Testis (tissue), 3 donors: ENCODE measurements around the gene MINDY4. TPM values are rescaled to one million over a fixed set of nuclear protein-coding genes. Genes with fewer than 3 reads are reported as not detected.

Source experiments
- DNase-seq: peaks from one replicate; pipeline ENCODE4 v3.0.0-alpha.2; 2019
- H3K27ac ChIP-seq, 2 donors: fragments of 200-600 bp; sonication (generic); one replicate each; pipeline ENCODE4 v1.5.1; 2019
- H3K27me3 ChIP-seq: fragments of 200-600 bp; sonication (generic); one replicate; pipeline ENCODE4 v1.5.1; 2019
- H3K36me3 ChIP-seq: fragments of 200-600 bp; sonication (generic); one replicate; pipeline ENCODE4 v1.5.1; 2017; ENCODE audit warnings: low read depth; ENCODE audit errors: missing control alignments
- H3K4me1 ChIP-seq: fragments of 200-600 bp; sonication (generic); one replicate; pipeline ENCODE4 v1.5.1; 2019
- H3K4me3 ChIP-seq, 2 donors: fragments of 200-600 bp; sonication (generic); one replicate each; pipeline ENCODE4 v1.5.1; 2017 to 2019
- H3K9me3 ChIP-seq: fragments of 200-600 bp; sonication (generic); one replicate; pipeline ENCODE4 v1.5.1; 2017
- CTCF ChIP-seq, 3 experiments: fragments of 450-650 bp in 2 of 3; fragments of 200-600 bp in 1 of 3; sonication (generic) in 1 of 3; IDR thresholded peaks; one replicate each; pipeline ENCODE4 v1.5.1; 2016 to 2019; ENCODE audit warnings: antibody characterized with exemption in 3 of 3, mild to moderate bottlenecking in 2 of 3, moderate library complexity in 1 of 3
- POLR2A ChIP-seq: fragments of 450-650 bp; IDR thresholded peaks from one replicate; pipeline ENCODE4 v1.6.1; 2017; ENCODE audit warnings: antibody characterized with exemption, mild to moderate bottlenecking, moderate library complexity
- WGBS, 2 donors: methylation state at CpG; one replicate each; pipeline ENCODE4 v1.1.5; 2018; 5-methylcytosine and 5-hydroxymethylcytosine counted together
- intact Hi-C: fragments of 100-400 bp; cut with DNase I; formaldehyde crosslinking; loops from one replicate; pipeline ENCODE4 v1.15.1; 2023; ENCODE audit warnings: low total_unique reads
- polyA plus RNA-seq: library from polyadenylated mRNA; stranded (reverse); fragments of 350-450 nt; fragmentation: Illumina TruSeq; extraction: RNeasy Lipid Tissue Mini Kit (QIAGEN cat#74804); gene quantifications from one replicate; pipeline ENCODE4 v1.2.3, GENCODE V29; 2014; ENCODE audit warnings: low read depth, low replicate concordance; ENCODE audit not compliant: insufficient read depth
- total RNA-seq, 2 donors: library from RNA; depleted of rRNA; stranded (reverse); fragments of >200 nt; gene quantifications; one replicate each; pipeline ENCODE4 v1.2.3, GENCODE V29; 2016

Gene MINDY4
- total and polyA plus RNA-seq, 3 donors from 2014 or later: 25.3 to 51.7 (median 47.6) TPM

GRCh38 chr7:30915005-30915601, 143.9 kb downstream of the MINDY4 start:
- no peak overlapping the region for H3K27ac ChIP-seq

GRCh38 chr7:30915751-30916150, 144.5 kb downstream of the MINDY4 start:
- no peaks in the 10 kb centered on the region for H3K27me3 ChIP-seq
- TF ChIP-seq POLR2A: no peak
- TF ChIP-seq CTCF (IDR thresholded peaks at IDR 0.05): no peak
- 82 to 88% methylated on average over 2 to 6 of the region's 6 CpGs for WGBS, 2 donors
- H3K4me3 ChIP-seq: no peak overlapping the region
- intact Hi-C loops: no loop called here
- H3K36me3 ChIP-seq: no peaks in the 10 kb centered on the region
- no peak overlapping the region for H3K27ac ChIP-seq
- DNase-seq: no peak
- peaks cover 4% of the 10 kb centered on the region for H3K4me1 ChIP-seq
- H3K9me3 ChIP-seq: no peaks in the 10 kb centered on the region

More at GRCh38 chr7:30915005-30915601, 143.9 kb downstream of the MINDY4 start:
- peaks cover 4% of the 10 kb centered on the region for H3K4me1 ChIP-seq
- no peak for TF ChIP-seq POLR2A
- no peak for TF ChIP-seq CTCF (IDR thresholded peaks at IDR 0.05)
- no peak for DNase-seq
- no peaks in the 10 kb centered on the region for H3K9me3 ChIP-seq
- no peaks in the 10 kb centered on the region for H3K36me3 ChIP-seq
- WGBS, 2 donors: 70 to 92% methylated on average over 11 of the region's 11 CpGs
- H3K4me3 ChIP-seq: no peak overlapping the region
- H3K27me3 ChIP-seq: no peaks in the 10 kb centered on the region
- intact Hi-C loops: no loop called here

- Histone ChIP-seq H3K4me3 (no peak overlapping the region), H3K9me3 (no peaks in the 10 kb centered on the region), H3K36me3 (no peaks in the 10 kb centered on the region), H3K27me3 (no peaks in the 10 kb centered on the region), H3K4me1 (peaks cover 4% of the 10 kb centered on the region), H3K27ac (no peak overlapping the region)
- TF ChIP-seq POLR2A (no peak), CTCF (IDR thresholded peaks at IDR 0.05) (no peak)
- 80% methylated on average over 3 of the region's 3 CpGs for WGBS, 2 donors
- intact Hi-C loops: no loop called here
- DNase-seq: no peak
Measured at GRCh38 chr7:30916255-30916654, 145.0 kb downstream of the MINDY4 start.

- Histone ChIP-seq H3K27ac (no peak overlapping the region), H3K4me1 (peaks cover 4% of the 10 kb centered on the region)
- WGBS, 2 donors: 87 to 92% methylated on average over 6 to 7 of the region's 7 CpGs
Measured at GRCh38 chr7:30916767-30917166, 145.6 kb downstream of the MINDY4 start.

More at GRCh38 chr7:30916767-30917166, 145.6 kb downstream of the MINDY4 start:
- Histone ChIP-seq H3K4me3 (no peak overlapping the region), H3K36me3 (no peaks in the 10 kb centered on the region), H3K27me3 (no peaks in the 10 kb centered on the region), H3K9me3 (no peaks in the 10 kb centered on the region)
- intact Hi-C loops: no loop called here
- no peak for TF ChIP-seq POLR2A
- TF ChIP-seq CTCF (IDR thresholded peaks at IDR 0.05): no peak
- no peak for DNase-seq
